ENCODE results near the gene PCDH10.

Gene PCDH10

DNA sequence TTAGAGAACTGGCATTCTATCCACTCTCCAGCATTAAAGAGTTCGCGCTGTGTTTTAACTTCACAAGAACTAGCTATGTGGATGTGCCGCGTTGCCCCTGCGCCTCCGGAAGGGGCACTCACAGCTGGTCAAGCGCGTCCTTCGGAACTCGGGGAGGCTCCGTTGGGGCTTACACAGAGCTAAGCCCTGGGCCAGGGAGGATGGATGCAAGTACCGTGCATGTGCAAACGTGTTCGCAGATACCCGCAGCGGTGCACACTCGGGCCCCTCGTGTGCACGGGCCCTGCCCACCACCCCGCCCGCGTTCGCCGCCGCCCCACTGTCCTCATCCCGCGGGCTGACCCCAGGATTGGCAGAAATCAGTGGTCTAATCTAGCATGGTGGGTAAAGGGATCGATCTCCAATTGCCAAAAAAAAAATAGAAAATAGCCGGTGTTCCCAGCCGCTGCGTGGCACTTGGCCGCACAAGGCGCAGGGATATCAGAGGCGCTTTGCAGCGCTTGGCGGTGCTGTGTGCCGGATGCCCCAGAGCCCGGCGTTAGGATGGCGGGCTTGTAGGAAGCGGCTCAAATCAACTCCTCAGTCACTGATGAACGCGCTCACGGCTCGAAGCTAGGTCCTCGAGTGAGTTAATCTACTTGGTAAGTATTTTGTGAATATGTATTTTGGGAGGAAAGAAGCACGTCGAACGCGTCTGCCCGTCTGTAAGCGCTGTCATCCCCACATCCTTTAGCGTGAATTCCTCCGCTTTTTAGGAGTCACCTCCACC is 989 bp upstream of the PCDH10 start:
- TF ChIP-seq, protein P1, sequence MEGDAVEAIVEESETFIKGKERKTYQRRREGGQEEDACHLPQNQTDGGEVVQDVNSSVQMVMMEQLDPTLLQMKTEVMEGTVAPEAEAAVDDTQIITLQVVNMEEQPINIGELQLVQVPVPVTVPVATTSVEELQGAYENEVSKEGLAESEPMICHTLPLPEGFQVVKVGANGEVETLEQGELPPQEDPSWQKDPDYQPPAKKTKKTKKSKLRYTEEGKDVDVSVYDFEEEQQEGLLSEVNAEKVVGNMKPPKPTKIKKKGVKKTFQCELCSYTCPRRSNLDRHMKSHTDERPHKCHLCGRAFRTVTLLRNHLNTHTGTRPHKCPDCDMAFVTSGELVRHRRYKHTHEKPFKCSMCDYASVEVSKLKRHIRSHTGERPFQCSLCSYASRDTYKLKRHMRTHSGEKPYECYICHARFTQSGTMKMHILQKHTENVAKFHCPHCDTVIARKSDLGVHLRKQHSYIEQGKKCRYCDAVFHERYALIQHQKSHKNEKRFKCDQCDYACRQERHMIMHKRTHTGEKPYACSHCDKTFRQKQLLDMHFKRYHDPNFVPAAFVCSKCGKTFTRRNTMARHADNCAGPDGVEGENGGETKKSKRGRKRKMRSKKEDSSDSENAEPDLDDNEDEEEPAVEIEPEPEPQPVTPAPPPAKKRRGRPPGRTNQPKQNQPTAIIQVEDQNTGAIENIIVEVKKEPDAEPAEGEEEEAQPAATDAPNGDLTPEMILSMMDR (IDR thresholded peaks at IDR 0.05; ENCODE audit: low read depth, low read length): peak; percentile 51
- no peaks in the 10 kb centered on the region for H3K36me3 ChIP-seq
- peak; percentile 65 for DNase-seq
- H3K9me3 ChIP-seq (ENCODE audit: severe bottlenecking): no peaks in the 10 kb centered on the region
- H3K27me3 ChIP-seq (ENCODE audit: insufficient read depth, low read depth, severe bottlenecking): peaks cover 25% of the 10 kb centered on the region
- no peak overlapping the region for H3K27ac ChIP-seq
- H3K4me3 ChIP-seq (ENCODE audit: low read depth, low read length): peak overlapping the region; percentile 66

DNA sequence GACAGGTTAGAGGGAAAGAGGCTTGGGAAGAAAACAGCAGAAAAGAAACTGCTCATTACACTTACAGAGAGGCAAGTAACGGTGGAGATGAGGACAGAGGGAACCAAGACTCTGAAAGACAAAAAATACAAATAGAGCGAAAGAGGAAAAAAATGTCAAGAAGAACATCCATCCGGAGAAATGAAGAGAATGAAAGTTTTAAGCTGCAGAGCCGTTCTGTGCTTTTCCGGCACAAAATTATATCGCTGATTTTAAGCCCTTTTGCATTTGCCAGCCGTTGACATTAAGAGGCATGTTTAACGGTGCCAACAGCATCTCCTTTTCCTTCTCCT is 236 bp downstream of the PCDH10 start:
- Histone ChIP-seq H3K9me3 (ENCODE audit: severe bottlenecking) (no peaks in the 10 kb centered on the region), H3K36me3 (no peaks in the 10 kb centered on the region), H3K27ac (no peak overlapping the region), H3K4me3 (ENCODE audit: low read depth, low read length) (peak overlapping the region; percentile 66), H3K27me3 (ENCODE audit: insufficient read depth, low read depth, severe bottlenecking) (peaks cover 25% of the 10 kb centered on the region)
- TF ChIP-seq, protein P1 (IDR thresholded peaks at IDR 0.05; ENCODE audit: low read depth, low read length): no peak
- no peak for DNase-seq

DNA sequence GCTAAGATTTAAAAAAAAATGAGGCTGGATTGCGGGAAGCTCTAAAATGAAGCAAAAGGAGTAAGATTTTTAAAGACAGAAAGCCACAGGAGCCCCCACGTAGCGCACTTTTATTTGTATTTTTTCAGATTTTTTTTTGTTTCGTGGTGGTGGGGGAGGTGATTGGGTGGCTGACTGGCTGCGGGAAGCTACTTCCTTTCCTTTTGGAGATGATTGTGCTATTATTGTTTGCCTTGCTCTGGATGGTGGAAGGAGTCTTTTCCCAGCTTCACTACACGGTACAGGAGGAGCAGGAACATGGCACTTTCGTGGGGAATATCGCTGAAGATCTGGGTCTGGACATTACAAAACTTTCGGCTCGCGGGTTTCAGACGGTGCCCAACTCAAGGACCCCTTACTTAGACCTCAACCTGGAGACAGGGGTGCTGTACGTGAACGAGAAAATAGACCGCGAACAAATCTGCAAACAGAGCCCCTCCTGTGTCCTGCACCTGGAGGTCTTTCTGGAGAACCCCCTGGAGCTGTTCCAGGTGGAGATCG is 908 bp downstream of the PCDH10 start:
- H3K27me3 ChIP-seq (ENCODE audit: insufficient read depth, low read depth, severe bottlenecking): peaks cover 25% of the 10 kb centered on the region
- TF ChIP-seq, protein P1 (IDR thresholded peaks at IDR 0.05; ENCODE audit: low read depth, low read length): no peak
- H3K4me3 ChIP-seq (ENCODE audit: low read depth, low read length): peak overlapping the region; percentile 66
- no peaks in the 10 kb centered on the region for H3K9me3 ChIP-seq (ENCODE audit: severe bottlenecking)
- DNase-seq: no peak
- no peak overlapping the region for H3K27ac ChIP-seq
- H3K36me3 ChIP-seq: no peaks in the 10 kb centered on the region

DNA sequence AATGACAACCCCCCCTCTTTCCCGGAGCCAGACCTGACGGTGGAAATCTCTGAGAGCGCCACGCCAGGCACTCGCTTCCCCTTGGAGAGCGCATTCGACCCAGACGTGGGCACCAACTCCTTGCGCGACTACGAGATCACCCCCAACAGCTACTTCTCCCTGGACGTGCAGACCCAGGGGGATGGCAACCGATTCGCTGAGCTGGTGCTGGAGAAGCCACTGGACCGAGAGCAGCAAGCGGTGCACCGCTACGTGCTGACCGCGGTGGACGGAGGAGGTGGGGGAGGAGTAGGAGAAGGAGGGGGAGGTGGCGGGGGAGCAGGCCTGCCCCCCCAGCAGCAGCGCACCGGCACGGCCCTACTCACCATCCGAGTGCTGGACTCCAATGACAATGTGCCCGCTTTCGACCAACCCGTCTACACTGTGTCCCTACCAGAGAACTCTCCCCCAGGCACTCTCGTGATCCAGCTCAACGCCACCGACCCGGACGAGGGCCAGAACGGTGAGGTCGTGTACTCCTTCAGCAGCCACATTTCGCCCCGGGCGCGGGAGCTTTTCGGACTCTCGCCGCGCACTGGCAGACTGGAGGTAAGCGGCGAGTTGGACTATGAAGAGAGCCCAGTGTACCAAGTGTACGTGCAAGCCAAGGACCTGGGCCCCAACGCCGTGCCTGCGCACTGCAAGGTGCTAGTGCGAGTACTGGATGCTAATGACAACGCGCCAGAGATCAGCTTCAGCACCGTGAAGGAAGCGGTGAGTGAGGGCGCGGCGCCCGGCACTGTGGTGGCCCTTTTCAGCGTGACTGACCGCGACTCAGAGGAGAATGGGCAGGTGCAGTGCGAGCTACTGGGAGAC is 1.6 kb downstream of the PCDH10 start:
- no peak overlapping the region for H3K27ac ChIP-seq
- DNase-seq: peak; percentile 49
- peaks cover 25% of the 10 kb centered on the region for H3K27me3 ChIP-seq (ENCODE audit: insufficient read depth, low read depth, severe bottlenecking)
- TF ChIP-seq, protein P1 (IDR thresholded peaks at IDR 0.05; ENCODE audit: low read depth, low read length): no peak
- no peaks in the 10 kb centered on the region for H3K9me3 ChIP-seq (ENCODE audit: severe bottlenecking)
- peak overlapping the region; percentile 66 for H3K4me3 ChIP-seq (ENCODE audit: low read depth, low read length)
- H3K36me3 ChIP-seq: no peaks in the 10 kb centered on the region

DNA sequence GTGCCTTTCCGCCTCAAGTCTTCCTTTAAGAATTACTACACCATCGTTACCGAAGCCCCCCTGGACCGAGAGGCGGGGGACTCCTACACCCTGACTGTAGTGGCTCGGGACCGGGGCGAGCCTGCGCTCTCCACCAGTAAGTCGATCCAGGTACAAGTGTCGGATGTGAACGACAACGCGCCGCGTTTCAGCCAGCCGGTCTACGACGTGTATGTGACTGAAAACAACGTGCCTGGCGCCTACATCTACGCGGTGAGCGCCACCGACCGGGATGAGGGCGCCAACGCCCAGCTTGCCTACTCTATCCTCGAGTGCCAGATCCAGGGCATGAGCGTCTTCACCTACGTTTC is 2.2 kb downstream of the PCDH10 start:
- no peaks in the 10 kb centered on the region for H3K36me3 ChIP-seq
- H3K27ac ChIP-seq: no peak overlapping the region
- H3K4me3 ChIP-seq (ENCODE audit: low read depth, low read length): peak overlapping the region; percentile 66
- no peaks in the 10 kb centered on the region for H3K9me3 ChIP-seq (ENCODE audit: severe bottlenecking)
- H3K27me3 ChIP-seq (ENCODE audit: insufficient read depth, low read depth, severe bottlenecking): peaks cover 25% of the 10 kb centered on the region
- TF ChIP-seq, protein P1 (IDR thresholded peaks at IDR 0.05; ENCODE audit: low read depth, low read length): peak; percentile 30; the same call in 1 of the 2 replicates
- DNase-seq: peak; percentile 66
